LNCAP (cell line): ENCODE data around the gene SRGAP1.

Experiments
- TF ChIP-seq, protein P1 (sequence below): fragments of 450-650 bp; IDR thresholded peaks from 2 replicates; pipeline ENCODE4 v1.5.1; 2017; ENCODE audit warnings: mild to moderate bottlenecking

Gene SRGAP1

DNA sequence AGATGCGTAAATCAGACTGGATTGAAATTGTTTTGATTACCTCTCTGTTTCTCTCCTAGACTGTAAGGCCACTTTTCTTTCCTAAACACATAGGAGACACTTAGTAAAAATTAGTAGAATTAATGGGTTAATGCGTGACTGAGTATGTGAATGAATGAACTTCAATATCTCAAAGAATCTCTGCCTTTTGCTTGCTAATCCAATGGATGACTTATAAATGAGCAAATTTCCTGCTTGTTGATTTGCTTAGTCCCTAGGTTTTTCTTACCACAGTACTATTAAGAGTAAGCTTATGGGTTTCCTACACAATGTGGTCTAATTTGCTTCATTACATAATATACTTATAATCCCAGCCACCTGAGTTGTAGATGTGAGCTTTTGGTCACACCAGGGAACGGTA lies 164.1 kb downstream of the SRGAP1 start:
- TF ChIP-seq, protein P1, sequence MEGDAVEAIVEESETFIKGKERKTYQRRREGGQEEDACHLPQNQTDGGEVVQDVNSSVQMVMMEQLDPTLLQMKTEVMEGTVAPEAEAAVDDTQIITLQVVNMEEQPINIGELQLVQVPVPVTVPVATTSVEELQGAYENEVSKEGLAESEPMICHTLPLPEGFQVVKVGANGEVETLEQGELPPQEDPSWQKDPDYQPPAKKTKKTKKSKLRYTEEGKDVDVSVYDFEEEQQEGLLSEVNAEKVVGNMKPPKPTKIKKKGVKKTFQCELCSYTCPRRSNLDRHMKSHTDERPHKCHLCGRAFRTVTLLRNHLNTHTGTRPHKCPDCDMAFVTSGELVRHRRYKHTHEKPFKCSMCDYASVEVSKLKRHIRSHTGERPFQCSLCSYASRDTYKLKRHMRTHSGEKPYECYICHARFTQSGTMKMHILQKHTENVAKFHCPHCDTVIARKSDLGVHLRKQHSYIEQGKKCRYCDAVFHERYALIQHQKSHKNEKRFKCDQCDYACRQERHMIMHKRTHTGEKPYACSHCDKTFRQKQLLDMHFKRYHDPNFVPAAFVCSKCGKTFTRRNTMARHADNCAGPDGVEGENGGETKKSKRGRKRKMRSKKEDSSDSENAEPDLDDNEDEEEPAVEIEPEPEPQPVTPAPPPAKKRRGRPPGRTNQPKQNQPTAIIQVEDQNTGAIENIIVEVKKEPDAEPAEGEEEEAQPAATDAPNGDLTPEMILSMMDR, result no peak

DNA sequence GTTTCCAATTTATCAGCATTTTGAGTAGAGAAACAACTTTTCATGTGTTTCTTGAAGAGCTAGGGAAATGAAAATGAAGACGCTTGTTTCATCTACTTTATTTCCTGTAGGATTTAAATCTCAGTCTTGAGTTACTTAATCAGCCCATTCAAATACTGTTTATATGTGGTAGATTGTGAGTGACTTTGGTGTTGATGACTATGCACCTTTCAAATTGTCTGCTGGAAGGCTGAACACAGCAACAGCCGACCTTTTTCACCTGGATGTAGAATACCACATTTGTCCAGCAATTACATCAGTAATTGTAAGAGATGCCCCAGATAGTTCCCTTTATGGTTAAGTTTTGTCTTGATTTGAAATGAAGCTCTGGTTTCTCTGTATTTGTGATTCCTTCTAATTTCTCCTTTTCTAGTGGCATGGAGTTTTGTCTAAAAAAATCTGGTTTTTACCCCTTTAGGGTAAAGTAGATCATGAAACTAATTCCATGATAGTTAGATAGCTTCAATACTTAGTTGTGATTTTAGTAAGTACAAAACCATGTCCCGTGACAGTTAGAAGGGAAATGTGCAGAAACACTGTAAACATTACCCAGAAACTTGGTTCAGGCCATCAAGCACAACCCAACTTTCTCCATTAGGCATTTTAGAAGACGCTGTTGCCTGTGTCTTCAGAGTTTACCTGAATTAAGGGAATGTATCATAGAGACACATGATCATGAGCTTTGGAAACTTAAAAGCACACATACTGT lies 165.0 kb downstream of the SRGAP1 start:
- TF ChIP-seq, protein P1, result no peak

DNA sequence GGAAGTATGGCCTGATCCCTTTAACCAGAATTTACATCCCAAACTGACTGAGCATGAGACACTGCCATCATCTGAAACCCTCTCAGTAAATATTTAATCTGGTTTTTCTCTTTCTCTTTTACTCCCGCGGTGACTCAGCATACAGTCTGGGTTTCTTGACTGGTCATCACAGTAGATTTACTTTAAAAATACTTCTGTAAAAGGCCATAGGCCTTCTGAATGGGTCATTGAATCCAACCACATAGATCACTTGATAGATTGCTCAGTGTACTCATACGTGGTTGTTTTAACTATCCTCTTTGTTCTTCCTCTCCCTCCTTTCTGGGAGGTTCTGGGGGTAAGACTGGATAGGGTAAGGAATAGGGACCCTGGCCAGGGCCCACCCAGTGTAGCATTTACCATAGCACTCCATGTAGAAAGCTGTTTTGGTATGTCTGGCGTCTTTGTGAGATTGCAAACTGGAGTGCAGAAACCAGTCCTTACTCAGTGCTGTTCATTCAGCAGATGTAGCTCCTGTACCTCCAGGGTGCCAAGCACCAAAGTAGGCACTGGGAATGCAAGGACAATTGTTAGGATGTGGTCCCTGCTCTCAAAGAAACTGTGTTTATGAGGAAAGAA lies 165.7 kb downstream of the SRGAP1 start:
- TF ChIP-seq, protein P1, result no peak

DNA sequence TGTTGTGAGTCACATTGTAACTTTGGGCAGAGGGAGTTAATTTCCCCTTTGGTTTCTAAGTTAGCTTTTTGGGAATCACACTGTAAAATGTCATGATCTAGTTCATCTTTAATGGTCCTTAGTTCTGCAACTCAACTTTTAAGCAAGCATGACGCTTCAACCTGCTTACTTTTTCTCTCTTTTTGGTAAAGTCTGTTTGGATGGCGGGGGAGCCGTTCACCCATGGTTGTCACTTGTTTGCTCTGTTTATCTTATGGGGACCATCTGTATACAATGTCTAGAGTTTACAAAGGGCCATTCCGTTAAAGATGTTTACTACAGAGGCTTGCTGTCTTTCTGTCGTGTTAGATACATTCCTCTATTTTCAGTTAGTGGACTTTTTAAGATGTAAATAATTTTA lies 172.0 kb downstream of the SRGAP1 start:
- TF ChIP-seq, protein P1, result no peak

DNA sequence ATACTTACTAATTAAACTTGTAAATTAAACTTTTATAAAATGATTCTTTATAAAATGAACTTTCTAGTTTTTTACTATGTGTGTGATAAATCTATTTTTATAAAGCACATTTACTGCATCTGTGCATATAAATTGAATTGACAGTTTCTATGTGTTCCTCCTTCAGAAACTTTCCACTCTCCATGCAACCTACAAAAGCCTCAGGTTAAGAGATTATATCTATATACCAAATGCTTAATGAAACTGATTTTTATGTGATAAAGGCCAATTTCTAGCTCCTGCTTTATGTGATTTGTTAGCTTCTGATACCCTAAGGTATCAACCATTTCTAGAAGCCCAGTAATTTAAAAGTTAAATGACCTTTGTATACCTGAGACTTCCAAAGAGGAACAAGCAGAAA lies 174.0 kb downstream of the SRGAP1 start:
- TF ChIP-seq, protein P1, result no peak

DNA sequence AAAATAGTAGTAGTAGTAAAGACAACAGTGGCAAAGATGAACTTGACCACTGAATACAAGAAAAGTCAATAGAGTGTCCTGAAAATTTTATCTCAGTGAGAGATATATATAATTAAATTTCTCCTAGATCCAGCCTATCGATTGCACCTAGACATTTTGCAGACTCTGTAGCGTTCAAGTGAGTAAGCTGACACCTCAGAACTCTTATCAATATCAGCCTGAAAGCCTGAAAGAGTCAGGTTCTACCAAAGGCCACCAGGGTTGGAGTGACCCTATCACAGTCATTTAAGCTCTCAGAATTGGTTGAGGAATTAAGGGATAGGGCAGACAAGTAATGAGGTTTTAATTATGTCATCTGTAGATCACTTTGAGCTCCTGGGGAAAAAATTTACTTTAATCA lies 174.6 kb downstream of the SRGAP1 start:
- TF ChIP-seq, protein P1, result no peak

DNA sequence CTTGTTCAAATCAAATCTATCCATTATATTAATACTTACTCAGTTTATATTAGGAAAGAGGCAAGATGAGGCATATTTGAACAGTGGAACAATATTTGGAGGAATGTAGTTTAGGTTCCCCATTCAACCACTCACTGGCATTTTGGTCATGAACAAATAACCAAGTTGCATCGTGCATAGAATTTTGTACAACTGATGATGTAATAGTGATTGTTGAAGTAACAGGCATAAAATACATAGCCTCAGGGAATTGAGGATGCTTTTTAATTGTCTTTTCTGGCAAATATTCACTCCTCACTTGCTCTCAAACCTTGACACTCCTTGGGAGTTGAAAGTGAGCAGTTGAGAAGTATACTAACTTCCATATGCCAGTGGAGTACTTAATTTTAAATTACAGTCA lies 175.2 kb downstream of the SRGAP1 start:
- TF ChIP-seq, protein P1, result no peak
